ENCODE results near the gene KCNK10. TPM values are rescaled to one million over a fixed set of nuclear protein-coding genes. Genes with fewer than 3 reads are reported as not detected.
A peak's percentile ranks its signal among the peaks of the same experiment; 100 is the strongest.

Gene KCNK10
- polyA plus RNA-seq, 1 of the 3 experiments (the other 2 are of a cell fraction) = not detected

- peak; percentile 35 for DNase-seq
- peak overlapping the region; percentile 32 to 40 for H3K4me3 ChIP-seq (ENCODE audit: low read depth in 2 of 2, low read length in 1 of 2)
- H4K20me1 ChIP-seq (ENCODE audit: insufficient read depth) = no peaks in the 10 kb centered on the region
- WGBS (ENCODE audit: low lambda C conversion rate) = 14% methylated on average over 26 of the region's 26 CpGs
- H3F3A ChIP-seq (replicated peaks; ENCODE audit: insufficient read depth) = no peaks in the 10 kb centered on the region
- no peaks in the 10 kb centered on the region for H3K9me3 ChIP-seq
- H3K9ac ChIP-seq = no peak overlapping the region
- no peaks in the 10 kb centered on the region; a peak in 1 of 4 replicates for H3K4me1 ChIP-seq (ENCODE audit: control insufficient read depth in 1 of 2, insufficient read depth in 2 of 2, low read depth in 1 of 2, low read length in 1 of 2)
- H3K79me2 ChIP-seq (ENCODE audit: insufficient read depth) = no peaks in the 10 kb centered on the region
- H2AFZ ChIP-seq (ENCODE audit: low read depth) = no peak overlapping the region
- TF ChIP-seq FOXM1 (IDR thresholded peaks at IDR 0.05; ENCODE audit: low read depth) = no peak
- no peaks in the 10 kb centered on the region for H3K36me3 ChIP-seq (replicated peaks in 1 of 2; ENCODE audit: control insufficient read depth in 1 of 2, insufficient read depth in 2 of 2, low read length in 1 of 2)
- peaks cover 32% of the 10 kb centered on the region for H3K27me3 ChIP-seq (ENCODE audit: insufficient read depth)
- POLR2A ChIA-PET = no interaction called here
- H3K4me2 ChIP-seq = peak overlapping the region; percentile 47; the same call in 1 of the 2 replicates
- CTCF ChIA-PET = interaction anchor here (3.1 kb wide), 1 partner anchor 133 kb away, joined by 12 read pairs; no protein-coding TSS in a partner anchor
- H3K9me2 ChIP-seq = no peaks in the 10 kb centered on the region
- H3K27ac ChIP-seq (ENCODE audit: low read depth in 2 of 2, low read length in 1 of 2) = no peak overlapping the region
Measured at GRCh38 chr14:88322504-88323085, 474 bp downstream of the KCNK10 start.

GRCh38 chr14:88321692-88322503 is 1.2 kb downstream of the KCNK10 start:
- no peak overlapping the region for H2AFZ ChIP-seq (ENCODE audit: low read depth)
- H3K36me3 ChIP-seq (replicated peaks in 1 of 2; ENCODE audit: control insufficient read depth in 1 of 2, insufficient read depth in 2 of 2, low read length in 1 of 2) = no peaks in the 10 kb centered on the region
- TF ChIP-seq TAF1 (IDR thresholded peaks at IDR 0.05; ENCODE audit: borderline replicate concordance, low read depth, low read length) (no peak), MXI1 (IDR thresholded peaks at IDR 0.05; ENCODE audit: low read depth, low read length) (no peak), USF2 (IDR thresholded peaks at IDR 0.05; ENCODE audit: borderline replicate concordance, low read depth, low read length) (no peak), MAX (IDR thresholded peaks at IDR 0.05; ENCODE audit: low read depth) (no peak), USF1 (IDR thresholded peaks at IDR 0.05; ENCODE audit: borderline replicate concordance, low read depth) (no peak), IRF3 (IDR thresholded peaks at IDR 0.05; ENCODE audit: low read depth, low read length) (no peak), YY1 (IDR thresholded peaks at IDR 0.05; ENCODE audit: low read depth) (no peak), NRF1 (IDR thresholded peaks at IDR 0.05; ENCODE audit: low read depth, low read length) (no peak), EZH2phosphoT487 (IDR thresholded peaks at IDR 0.05; ENCODE audit: borderline replicate concordance, low read depth) (no peak), REST (IDR thresholded peaks at IDR 0.05; ENCODE audit: low read depth, low read length) (no peak), TEAD4 (IDR thresholded peaks at IDR 0.05; ENCODE audit: borderline replicate concordance, insufficient read depth) (no peak), RFX5 (IDR thresholded peaks at IDR 0.05; ENCODE audit: low read length) (no peak), CTCF (IDR thresholded peaks at IDR 0.05) (no peak), GATA2 (CRISPR knock-in tag; IDR thresholded peaks at IDR 0.05) (no peak)
- no peaks in the 10 kb centered on the region for H3F3A ChIP-seq (replicated peaks; ENCODE audit: insufficient read depth)
- no peaks in the 10 kb centered on the region for H4K20me1 ChIP-seq (ENCODE audit: insufficient read depth)
- POLR2A ChIA-PET = no interaction called here
- DNase-seq = no peak
- H3K9ac ChIP-seq = no peak overlapping the region
- H3K27ac ChIP-seq (ENCODE audit: low read depth in 2 of 2, low read length in 1 of 2) = no peak overlapping the region
- no peaks in the 10 kb centered on the region for H3K79me2 ChIP-seq (ENCODE audit: insufficient read depth)
- WGBS (ENCODE audit: low lambda C conversion rate) = 49% methylated on average over 22 of the region's 25 CpGs
- CTCF ChIA-PET = no interaction called here
- H3K9me3 ChIP-seq = no peaks in the 10 kb centered on the region
- no peaks in the 10 kb centered on the region for H3K9me2 ChIP-seq
- no peak overlapping the region for H3K4me3 ChIP-seq (ENCODE audit: low read depth in 2 of 2, low read length in 1 of 2)
- H3K4me2 ChIP-seq = no peak overlapping the region
- no peaks in the 10 kb centered on the region; a peak in 1 of 4 replicates for H3K4me1 ChIP-seq (ENCODE audit: control insufficient read depth in 1 of 2, insufficient read depth in 2 of 2, low read depth in 1 of 2, low read length in 1 of 2)
- peaks cover 32% of the 10 kb centered on the region for H3K27me3 ChIP-seq (ENCODE audit: insufficient read depth)

Measured in SK-N-SH (cell line).